Naive thymus-derived CD4-positive, alpha-beta T cell (primary cell): ENCODE measurements around the gene GUCY2D. TPM values are rescaled to one million over a fixed set of nuclear protein-coding genes. Genes with fewer than 3 reads are reported as not detected.

Source experiments
- ATAC-seq: fragments of 150-1000 bp; cut with Tn5 transposase; 2 replicates; pipeline ENCODE4 v1.10.0; 2021; ENCODE audit warnings: mild to moderate bottlenecking, moderate library complexity
- CTCF ChIA-PET: fragments of 350-600 bp; sonication (Branson Sonifier 250); formaldehyde crosslinking; loops from one replicate; lab custom pipeline; 2021; ENCODE audit warnings: antibody characterized with exemption; lab: Charles Lee
- POLR2A ChIA-PET: fragments of 350-600 bp; sonication (Branson Sonifier 250); formaldehyde crosslinking; loops from one replicate; lab custom pipeline; 2021; ENCODE audit warnings: antibody characterized with exemption, inconsistent platforms; lab: Charles Lee
- DNase-seq, 9 donors: peaks; one replicate each; pipeline versions ENCODE4 v3.0.0 to v3.0.0-alpha.2; 2020 to 2022; ENCODE audit warnings: mixed read lengths in 1 of 9
- H3K27ac ChIP-seq: one replicate; pipeline ENCODE4 v1.7.0; 2013; ENCODE audit warnings: mild to moderate bottlenecking, low read depth, low read length, moderate library complexity
- H3K27me3 ChIP-seq, 2 donors: one replicate each; pipeline ENCODE4 v1.7.0; 2013; ENCODE audit warnings: low read length in 2 of 2, mild to moderate bottlenecking in 2 of 2, moderate library complexity in 2 of 2; ENCODE audit not compliant: control insufficient read depth in 2 of 2, insufficient read depth in 2 of 2
- H3K36me3 ChIP-seq, 3 experiments: 1 replicate in 2 of 3; 2 replicates in 1 of 3; pipeline ENCODE4 v1.7.0; 2013; ENCODE audit warnings: low read length in 3 of 3, mild to moderate bottlenecking in 3 of 3, moderate library complexity in 1 of 3; ENCODE audit not compliant: insufficient read depth in 3 of 3, control insufficient read depth in 2 of 3
- H3K4me1 ChIP-seq, 2 donors: one replicate each; pipeline ENCODE4 v1.7.0; 2013; ENCODE audit warnings: low read length in 2 of 2, mild to moderate bottlenecking in 2 of 2, moderate library complexity in 1 of 2; ENCODE audit not compliant: control insufficient read depth in 2 of 2, insufficient read depth in 2 of 2
- H3K4me3 ChIP-seq: 2 replicates; pipeline ENCODE4 v1.7.0; 2013; ENCODE audit warnings: mild to moderate bottlenecking, low read length
- H3K9me3 ChIP-seq, 3 experiments: 1 replicate in 2 of 3; 2 replicates in 1 of 3; pipeline ENCODE4 v1.7.0; 2013; ENCODE audit warnings: low read length in 3 of 3; ENCODE audit not compliant: control insufficient read depth in 2 of 3
- H3K27ac Mint-ChIP-seq, 9 donors: one replicate each; pipeline ENCODE4 v1.8.0; 2020 to 2022; ENCODE audit warnings: mixed read lengths in 9 of 9, mild to moderate bottlenecking in 8 of 9, moderate library complexity in 5 of 9, inconsistent platforms in 2 of 9
- H3K27me3 Mint-ChIP-seq, 5 donors: one replicate each; pipeline ENCODE4 v1.8.0; 2021 to 2022; ENCODE audit warnings: mixed read lengths in 5 of 5, mild to moderate bottlenecking in 1 of 5
- H3K36me3 Mint-ChIP-seq, 5 donors: one replicate each; pipeline ENCODE4 v1.8.0; 2020 to 2022; ENCODE audit warnings: mixed read lengths in 5 of 5, mild to moderate bottlenecking in 3 of 5, inconsistent platforms in 1 of 5
- H3K4me1 Mint-ChIP-seq, 7 donors: one replicate each; pipeline ENCODE4 v1.8.0; 2020 to 2022; ENCODE audit warnings: mixed read lengths in 7 of 7, mild to moderate bottlenecking in 3 of 7, inconsistent platforms in 1 of 7
- H3K4me3 Mint-ChIP-seq, 10 donors: one replicate each; pipeline ENCODE4 v1.8.0; 2020 to 2022; ENCODE audit warnings: mild to moderate bottlenecking in 10 of 10, mixed read lengths in 10 of 10, moderate library complexity in 6 of 10, inconsistent platforms in 2 of 10
- H3K9me3 Mint-ChIP-seq, 11 donors: one replicate each; pipeline ENCODE4 v1.8.0; 2020 to 2022; ENCODE audit warnings: mixed read lengths in 11 of 11, mild to moderate bottlenecking in 4 of 11, inconsistent platforms in 1 of 11, moderate library complexity in 1 of 11
- intact Hi-C, 2 donors: fragments of 100-400 bp; cut with micrococcal nuclease; formaldehyde crosslinking; loops; one replicate each; pipeline ENCODE4 v1.15.1; 2023
- polyA plus RNA-seq, 2 donors: library from polyadenylated mRNA; unstranded; fragments of 300-500 nt; fragmentation: Illumina TruSeq; gene quantifications; one replicate each; pipeline ENCODE4 v1.2.3, GENCODE V29; 2021
- total RNA-seq, 6 experiments: library from RNA in 5 of 6; stranded (reverse) in 5 of 6; gene quantifications; 1 replicate in 5 of 6; 2 replicates in 1 of 6; pipeline ENCODE4 v1.2.3 and lab custom pipeline; 2021 to 2026

GUCY2D gene
- total and polyA plus RNA-seq, 7 experiments from 2014 or later, result 0.07 to 0.98 (median 0.26) TPM; not detected in 3

- no peak for ATAC-seq
- Mint-ChIP-seq H3K9me3 (peaks cover 0 to 1% (median 0%) of the 10 kb centered on the region in 11 donors), H3K36me3 (no peaks in the 10 kb centered on the region), H3K27me3 (peaks cover 11 to 66% (median 22%) of the 10 kb centered on the region in 5 donors), H3K4me3 (no peak overlapping the region), H3K4me1 (peaks cover 7 to 24% (median 23%) of the 10 kb centered on the region in 7 donors), H3K27ac (no peak overlapping the region)
- Histone ChIP-seq H3K27me3 (peaks cover 3 to 9% of the 10 kb centered on the region in 2 donors), H3K27ac (no peak overlapping the region), H3K4me1 (peaks cover 4 to 21% of the 10 kb centered on the region in 2 donors), H3K36me3 (no peaks in the 10 kb centered on the region), H3K9me3 (no peaks in the 10 kb centered on the region), H3K4me3 (no peak overlapping the region)
- no peak for DNase-seq
- POLR2A ChIA-PET, result no interaction called here
- CTCF ChIA-PET, result interaction anchor here (0.7 to 11.6 kb wide), 4 partner anchors 8 to 49 kb away, joined by 3 to 122 read pairs (median 20); no protein-coding TSS in a partner anchor
- intact Hi-C loops, result loop anchor here in 1 of 2 donors (10.0 kb wide), 1 partner anchor 1455 kb away; no protein-coding TSS in a partner anchor
Observed at GRCh38 chr17:8069587-8069860, 67.1 kb downstream of the GUCY2D start.

Other genes with a start within 250 kb of the GUCY2D start
- 100 to 1,000 TPM in 4 of 5 experiments, 10 to 100 TPM in 1; 32.2 to 179 (median 120) TPM for gene KDM6B, start 168.4 kb upstream of the GUCY2D start, total RNA-seq
- 1 to 10 TPM in 1 of 2 donors, under 1 TPM in 1; 0.95 to 1.5 TPM for gene KDM6B, start 168.4 kb upstream of the GUCY2D start, polyA plus RNA-seq
- 10 to 100 TPM in 4 of 5 experiments, under 1 TPM in 1; 0.70 to 32.7 (median 11.6) TPM for gene TMEM88, start 147.5 kb upstream of the GUCY2D start, total RNA-seq
- not detected for gene TMEM88, start 147.5 kb upstream of the GUCY2D start, polyA plus RNA-seq
- 10 to 100 TPM; 22.1 to 63.8 (median 24.9) TPM for gene NAA38, start 145.1 kb upstream of the GUCY2D start, total RNA-seq
- gene NAA38, start 145.1 kb upstream of the GUCY2D start, polyA plus RNA-seq, result 100 to 1,000 TPM; 113 to 132 TPM
- 10 to 100 TPM in 2 of 5 experiments, 1 to 10 TPM in 3; 8.4 to 14.2 (median 9.5) TPM for gene CYB5D1, start 144.6 kb upstream of the GUCY2D start, total RNA-seq
- gene CYB5D1, start 144.6 kb upstream of the GUCY2D start, polyA plus RNA-seq, result 1 to 10 TPM; 7.5 to 7.9 TPM
- 100 to 1,000 TPM; 189 to 417 (median 359) TPM for gene CHD3, start 113.8 kb upstream of the GUCY2D start, total RNA-seq
- 10 to 100 TPM; 12.7 to 39.3 TPM for gene CHD3, start 113.8 kb upstream of the GUCY2D start, polyA plus RNA-seq
- gene RNF227, start 86.3 kb upstream of the GUCY2D start, total RNA-seq, result 1 to 10 TPM; 2.6 to 8.2 (median 5.5) TPM
- gene RNF227, start 86.3 kb upstream of the GUCY2D start, polyA plus RNA-seq, result 1 to 10 TPM; 3.2 to 4.9 TPM
- gene KCNAB3, start 72.8 kb upstream of the GUCY2D start, total RNA-seq, result 10 to 100 TPM in 4 of 5 experiments, 1 to 10 TPM in 1; 9.4 to 18.0 (median 17.5) TPM
- under 1 TPM; 0.10 to 0.25 TPM for gene KCNAB3, start 72.8 kb upstream of the GUCY2D start, polyA plus RNA-seq
- gene TRAPPC1, start 70.7 kb upstream of the GUCY2D start, total RNA-seq, result 100 to 1,000 TPM in 3 of 5 experiments, 10 to 100 TPM in 2; 71.4 to 216 (median 103) TPM
- gene TRAPPC1, start 70.7 kb upstream of the GUCY2D start, polyA plus RNA-seq, result 100 to 1,000 TPM; 227 to 235 TPM
- 10 to 100 TPM; 29.0 to 50.5 (median 33.6) TPM for gene CNTROB, start 70.4 kb upstream of the GUCY2D start, total RNA-seq
- gene CNTROB, start 70.4 kb upstream of the GUCY2D start, polyA plus RNA-seq, result 10 to 100 TPM; 10.4 to 16.7 TPM
- under 1 TPM in 1 of 5 experiments, not detected in 4; 0.61 TPM for gene ALOX15B, start 36.4 kb downstream of the GUCY2D start, total RNA-seq
- not detected for gene ALOX15B, start 36.4 kb downstream of the GUCY2D start, polyA plus RNA-seq
- 1 to 10 TPM in 2 of 5 experiments, under 1 TPM in 3; 0.44 to 1.1 (median 0.94) TPM for gene ALOX12B, start 85.1 kb downstream of the GUCY2D start, total RNA-seq
- 1 to 10 TPM in 1 of 2 donors, under 1 TPM in 1; 0.78 to 1.0 TPM for gene ALOX12B, start 85.1 kb downstream of the GUCY2D start, polyA plus RNA-seq
- gene ALOXE3, start 115.9 kb downstream of the GUCY2D start, total RNA-seq, result 1 to 10 TPM in 1 of 5 experiments, under 1 TPM in 3, not detected in 1; 0.22 to 1.6 (median 0.75) TPM
- gene ALOXE3, start 115.9 kb downstream of the GUCY2D start, polyA plus RNA-seq, result 1 to 10 TPM in 1 of 2 donors, under 1 TPM in 1; 0.11 to 1.6 TPM
- gene HES7, start 121.5 kb downstream of the GUCY2D start, total RNA-seq, result under 1 TPM; 0.22 to 0.98 (median 0.41) TPM
- gene HES7, start 121.5 kb downstream of the GUCY2D start, polyA plus RNA-seq, result not detected
- 1,000 to 10,000 TPM in 2 of 5 experiments, 10 to 100 TPM in 3; 40.1 to 1,786 (median 95.0) TPM for gene PER1, start 149.8 kb downstream of the GUCY2D start, total RNA-seq
- 10 to 100 TPM in 1 of 2 donors, 1 to 10 TPM in 1; 7.9 to 12.1 TPM for gene PER1, start 149.8 kb downstream of the GUCY2D start, polyA plus RNA-seq
- 100 to 1,000 TPM in 4 of 5 experiments, 10 to 100 TPM in 1; 87.1 to 256 (median 210) TPM for gene VAMP2, start 160.3 kb downstream of the GUCY2D start, total RNA-seq
- 10 to 100 TPM; 75.0 to 75.1 TPM for gene VAMP2, start 160.3 kb downstream of the GUCY2D start, polyA plus RNA-seq
- gene TMEM107, start 173.8 kb downstream of the GUCY2D start, total RNA-seq, result 10 to 100 TPM; 23.1 to 49.7 (median 26.5) TPM
- 10 to 100 TPM; 40.4 to 45.9 TPM for gene TMEM107, start 173.8 kb downstream of the GUCY2D start, polyA plus RNA-seq
- 10 to 100 TPM in 3 of 5 experiments, 1 to 10 TPM in 2; 5.4 to 16.1 (median 13.4) TPM for gene BORCS6, start 187.6 kb downstream of the GUCY2D start, total RNA-seq
- gene BORCS6, start 187.6 kb downstream of the GUCY2D start, polyA plus RNA-seq, result 10 to 100 TPM; 16.7 to 23.7 TPM
- gene AURKB, start 208.0 kb downstream of the GUCY2D start, total RNA-seq, result 10 to 100 TPM in 1 of 5 experiments, 1 to 10 TPM in 4; 1.1 to 97.7 (median 1.3) TPM
- gene AURKB, start 208.0 kb downstream of the GUCY2D start, polyA plus RNA-seq, result not detected
- 100 to 1,000 TPM; 124 to 366 (median 305) TPM for gene CTC1, start 245.4 kb downstream of the GUCY2D start, total RNA-seq
- gene CTC1, start 245.4 kb downstream of the GUCY2D start, polyA plus RNA-seq, result 10 to 100 TPM; 25.1 to 32.7 TPM
- 10 to 100 TPM; 31.6 to 68.9 (median 31.9) TPM for gene PFAS, start 246.7 kb downstream of the GUCY2D start, total RNA-seq
- 10 to 100 TPM; 15.2 to 17.4 TPM for gene PFAS, start 246.7 kb downstream of the GUCY2D start, polyA plus RNA-seq